Rectal smooth muscle tissue (tissue), 1 donor: ENCODE results near the gene FUZ.

Source experiments
- H3K27ac ChIP-seq: one replicate; pipeline ENCODE4 v1.7.0; 2013; ENCODE audit warnings: low read depth, low read length, inconsistent platforms
- H3K27me3 ChIP-seq: one replicate; pipeline ENCODE4 v1.7.0; 2013; ENCODE audit warnings: low read length; ENCODE audit not compliant: control insufficient read depth, insufficient read depth
- H3K36me3 ChIP-seq: one replicate; pipeline ENCODE4 v1.7.0; 2013; ENCODE audit warnings: low read length; ENCODE audit not compliant: control insufficient read depth, insufficient read depth
- H3K4me1 ChIP-seq: one replicate; pipeline ENCODE4 v1.7.0; 2013; ENCODE audit warnings: low read length; ENCODE audit not compliant: control insufficient read depth, insufficient read depth
- H3K4me3 ChIP-seq: one replicate; pipeline ENCODE4 v1.7.0; 2013; ENCODE audit warnings: low read length
- H3K9ac ChIP-seq: one replicate; pipeline ENCODE4 v1.7.0; 2013; ENCODE audit warnings: low read length

FUZ gene, protein sequence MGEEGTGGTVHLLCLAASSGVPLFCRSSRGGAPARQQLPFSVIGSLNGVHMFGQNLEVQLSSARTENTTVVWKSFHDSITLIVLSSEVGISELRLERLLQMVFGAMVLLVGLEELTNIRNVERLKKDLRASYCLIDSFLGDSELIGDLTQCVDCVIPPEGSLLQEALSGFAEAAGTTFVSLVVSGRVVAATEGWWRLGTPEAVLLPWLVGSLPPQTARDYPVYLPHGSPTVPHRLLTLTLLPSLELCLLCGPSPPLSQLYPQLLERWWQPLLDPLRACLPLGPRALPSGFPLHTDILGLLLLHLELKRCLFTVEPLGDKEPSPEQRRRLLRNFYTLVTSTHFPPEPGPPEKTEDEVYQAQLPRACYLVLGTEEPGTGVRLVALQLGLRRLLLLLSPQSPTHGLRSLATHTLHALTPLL

DNA sequence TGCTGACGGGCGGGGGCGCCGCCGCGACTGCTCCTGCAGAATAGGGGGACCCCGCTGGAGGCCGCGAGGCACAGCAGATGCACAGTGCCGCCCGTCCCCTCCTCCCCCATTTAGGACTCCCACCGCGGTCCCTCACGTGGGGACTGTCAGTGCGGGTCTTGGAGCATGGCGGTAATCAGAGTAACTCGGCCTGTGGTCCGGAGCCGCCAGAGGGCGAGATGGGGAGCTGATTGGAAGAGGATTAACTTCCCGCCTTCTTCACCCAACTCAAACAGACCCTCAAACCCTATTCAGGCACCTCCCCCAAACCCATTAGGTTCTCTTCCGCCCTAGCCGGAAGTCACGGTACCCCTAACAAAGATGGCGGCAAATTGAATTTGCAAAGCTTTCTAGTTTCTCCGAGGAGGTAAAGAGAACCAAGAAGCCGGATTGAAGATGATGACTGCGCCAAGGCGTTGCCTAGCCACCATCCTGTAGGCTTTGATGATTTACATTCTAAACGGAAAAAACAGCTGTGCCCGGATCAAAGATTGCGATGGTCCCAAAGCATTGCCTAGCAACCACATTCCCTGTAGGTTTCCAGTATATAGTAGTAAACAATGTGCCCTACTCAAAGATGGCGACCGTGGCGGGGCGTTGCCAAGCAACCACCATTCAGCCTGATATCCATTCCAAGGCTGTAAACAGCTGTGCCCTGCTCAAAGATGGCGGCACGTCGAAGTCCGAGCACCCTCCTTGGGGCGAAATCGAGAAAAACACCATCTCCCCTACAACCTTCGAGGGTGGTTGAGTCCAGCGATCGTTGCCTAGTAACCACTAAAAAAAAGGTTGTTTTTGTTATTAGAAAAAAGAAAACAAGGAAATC, at the start of gene FUZ:
FUZ (minus strand) TSS at position 296 of the 865 bp plus-strand sequence; CDS start at position 110, 186 bp downstream.
- Histone ChIP-seq H3K36me3 (no peaks in the 10 kb centered on the region), H3K4me1 (peaks cover 10% of the 10 kb centered on the region), H3K4me3 (peak within 1 kb of the TSS; percentile 81), H3K9ac (peak within 1 kb of the TSS; percentile 25), H3K27ac (peak within 1 kb of the TSS; percentile 82), H3K27me3 (no peaks in the 10 kb centered on the region)

DNA sequence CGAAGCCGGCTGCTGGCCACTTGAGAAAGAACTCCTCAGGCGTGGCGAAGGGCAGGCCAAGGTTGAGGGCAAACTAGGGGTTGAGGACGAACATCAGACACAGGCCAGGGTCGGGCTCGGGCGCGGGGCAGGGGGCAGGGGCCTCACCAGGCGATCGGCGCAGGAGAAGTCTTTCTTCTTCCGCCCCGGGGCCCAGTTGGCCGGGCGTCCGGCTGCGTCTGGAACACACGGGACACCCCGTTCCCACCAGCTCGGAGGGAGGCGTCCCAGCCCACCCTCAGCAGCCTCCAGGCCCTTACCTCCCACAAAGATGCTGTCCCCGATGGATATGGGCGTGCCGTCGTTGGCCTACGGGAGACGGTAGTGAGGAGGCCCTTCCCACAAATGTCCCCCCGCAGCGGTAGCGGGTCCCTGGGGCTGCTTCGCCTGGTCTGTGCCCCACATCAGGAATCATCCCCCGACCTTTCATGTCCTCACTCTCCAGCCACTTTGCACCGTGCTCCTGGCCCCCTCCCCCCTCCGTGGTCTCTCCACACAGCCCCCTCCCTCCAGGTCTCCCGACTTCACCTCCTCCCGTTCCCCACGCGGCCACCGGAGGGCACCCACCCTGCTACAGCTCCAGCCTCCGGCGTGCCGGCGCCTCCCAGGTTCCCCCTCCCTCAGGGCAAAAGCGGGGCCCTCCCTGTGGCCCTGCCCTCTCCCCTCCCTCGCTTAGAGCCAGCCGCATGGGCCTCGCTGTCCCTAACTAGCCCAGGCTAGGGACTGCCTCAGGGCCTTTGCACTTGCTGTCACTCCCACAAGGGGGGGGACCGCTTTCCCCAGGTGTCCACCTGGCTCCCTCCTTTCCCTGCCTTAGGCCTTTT, 49.5 kb upstream of the FUZ start:
- Histone ChIP-seq H3K27me3 (no peaks in the 10 kb centered on the region), H3K4me3 (no peak overlapping the region), H3K36me3 (peaks cover 25% of the 10 kb centered on the region), H3K4me1 (no peaks in the 10 kb centered on the region), H3K9ac (no peak overlapping the region), H3K27ac (no peak overlapping the region)

DNA sequence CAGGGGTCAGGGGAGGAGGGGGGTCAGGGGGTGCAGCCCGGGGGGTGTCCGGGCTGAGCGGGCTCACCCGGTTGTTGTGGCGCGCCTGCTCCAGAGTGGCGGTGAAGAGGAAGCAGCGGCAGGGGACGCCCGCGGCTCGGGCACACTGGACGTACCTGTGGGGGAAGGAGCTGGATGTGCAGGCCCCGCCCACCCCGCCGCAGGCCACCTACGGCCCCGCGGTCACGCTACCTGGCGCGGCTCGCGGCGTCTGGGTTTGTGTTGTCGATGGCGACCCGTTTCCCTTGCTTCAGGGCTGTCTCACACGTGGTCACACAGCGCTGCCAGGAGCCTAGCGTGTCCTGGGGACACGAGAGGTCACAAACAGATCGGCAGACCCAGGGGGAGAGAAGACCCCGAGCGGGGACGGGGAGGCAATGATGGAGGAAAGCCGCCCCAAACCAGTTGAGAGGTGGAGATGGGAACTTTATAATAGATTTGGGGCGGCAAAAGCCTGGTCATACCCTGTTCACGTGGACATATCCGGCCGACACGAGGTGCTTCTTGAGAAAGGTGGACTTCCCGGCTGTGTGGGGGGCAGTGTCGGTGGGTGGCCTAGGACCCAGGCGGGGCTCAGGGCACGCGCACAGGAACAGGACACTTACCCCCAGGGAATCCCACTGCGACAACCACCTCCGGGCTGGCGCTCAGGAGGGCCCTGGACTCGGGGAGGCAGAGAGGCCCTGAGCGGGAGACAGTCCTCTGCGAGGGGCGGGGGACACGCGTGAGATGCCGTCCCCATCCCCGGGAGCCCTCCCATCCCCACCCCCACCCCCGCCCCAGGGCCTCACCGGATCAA, 48.7 kb upstream of the FUZ start:
- H3K4me3 ChIP-seq, result no peak overlapping the region
- no peaks in the 10 kb centered on the region for H3K27me3 ChIP-seq
- no peak overlapping the region for H3K9ac ChIP-seq
- peaks cover 32% of the 10 kb centered on the region for H3K36me3 ChIP-seq
- H3K4me1 ChIP-seq, result no peaks in the 10 kb centered on the region
- H3K27ac ChIP-seq, result no peak overlapping the region

DNA sequence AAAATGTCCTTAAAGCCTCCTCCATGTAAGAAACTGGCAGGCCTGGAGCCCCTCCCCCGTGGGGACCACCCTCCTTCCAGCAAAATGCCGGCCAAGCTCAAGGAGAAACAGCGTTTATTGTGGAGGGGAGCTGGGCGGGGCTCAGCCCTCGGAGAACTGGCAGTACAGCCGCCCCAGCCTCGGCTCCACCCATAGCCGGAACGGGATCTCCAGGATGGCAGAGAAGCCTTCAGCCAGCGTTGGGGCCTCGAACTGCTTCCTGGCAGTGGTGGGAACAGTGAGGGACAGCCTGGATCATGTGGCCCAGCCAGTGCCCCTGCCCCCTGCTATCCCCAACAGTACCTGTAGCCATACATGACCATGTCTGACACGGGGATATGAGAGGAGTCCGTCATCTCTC, 48.0 kb upstream of the FUZ start:
- H3K4me3 ChIP-seq, result no peak overlapping the region
- no peaks in the 10 kb centered on the region for H3K4me1 ChIP-seq
- peak overlapping the region; percentile 45 for H3K27ac ChIP-seq
- H3K36me3 ChIP-seq, result peaks cover 34% of the 10 kb centered on the region
- no peaks in the 10 kb centered on the region for H3K27me3 ChIP-seq
- H3K9ac ChIP-seq, result no peak overlapping the region

DNA sequence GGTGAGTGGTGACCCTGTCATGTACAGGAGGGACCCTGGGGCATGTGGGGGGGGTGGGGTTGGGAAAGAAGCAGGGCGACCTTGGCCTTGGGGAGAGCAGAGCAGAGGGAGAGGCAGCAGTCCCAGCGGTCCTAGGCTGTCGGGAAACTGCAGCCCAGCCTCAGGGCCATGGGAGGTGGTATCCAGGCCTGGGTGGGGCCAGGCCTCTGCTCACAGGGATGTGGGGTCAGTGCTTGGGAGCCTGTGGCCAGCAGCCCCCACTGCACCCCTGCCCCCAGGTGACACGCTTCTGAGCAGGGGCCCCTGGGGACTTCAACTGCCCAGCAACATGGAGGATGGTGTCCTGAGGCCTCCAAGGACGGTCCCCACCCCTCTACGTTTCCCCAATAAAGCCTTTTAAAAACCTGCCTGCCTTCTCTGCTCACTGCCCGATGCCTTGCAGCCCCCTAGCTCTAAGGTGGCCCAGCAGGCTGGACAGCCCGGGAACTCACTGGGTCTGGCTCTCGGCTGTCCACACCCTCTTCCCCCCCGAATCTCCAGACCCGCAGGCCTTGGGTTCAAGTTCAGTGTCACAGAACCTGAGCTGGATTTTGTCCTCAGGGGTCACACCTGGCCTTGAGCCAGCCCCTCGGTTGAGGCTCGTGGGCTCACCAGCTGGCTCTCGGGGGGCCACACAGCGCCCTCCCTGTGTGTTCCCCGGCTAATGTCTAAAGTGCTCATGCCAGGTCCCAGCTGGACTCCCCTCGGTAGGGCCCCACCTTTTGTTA, 47.4 kb upstream of the FUZ start:
- Histone ChIP-seq H3K27ac (peak overlapping the region; percentile 45), H3K9ac (no peak overlapping the region), H3K4me1 (no peaks in the 10 kb centered on the region), H3K4me3 (no peak overlapping the region), H3K36me3 (peaks cover 34% of the 10 kb centered on the region), H3K27me3 (no peaks in the 10 kb centered on the region)

DNA sequence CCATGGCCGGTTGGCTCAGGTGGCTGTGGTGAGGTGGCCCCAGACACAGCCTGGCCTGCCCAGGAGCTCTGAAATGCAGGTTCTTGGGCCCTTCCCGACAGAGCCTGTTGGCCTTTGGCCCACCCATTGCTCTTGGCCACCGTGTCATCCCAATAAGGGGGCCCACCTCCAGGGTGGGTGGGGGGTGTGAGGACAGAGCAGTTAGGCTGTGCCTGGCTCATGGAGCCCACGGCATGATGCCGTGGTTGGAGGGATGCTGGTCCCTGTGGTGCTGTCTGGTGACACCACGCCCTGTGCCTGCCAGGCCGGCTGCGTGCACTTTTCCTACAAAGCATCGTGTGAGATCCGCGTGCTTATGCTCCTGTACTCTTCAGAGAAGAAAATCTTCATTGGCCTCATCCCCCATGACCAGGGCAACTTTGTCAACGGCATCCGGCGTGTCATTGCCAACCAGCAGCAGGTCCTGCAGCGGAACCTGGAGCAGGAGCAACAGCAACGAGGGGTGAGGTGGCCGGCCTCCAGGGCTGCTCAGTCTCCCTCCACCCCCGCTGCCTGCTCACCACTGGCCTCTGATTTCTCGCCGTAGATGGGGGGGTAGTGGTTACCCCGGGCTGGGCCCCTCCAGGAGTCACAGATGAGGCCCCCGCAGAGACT, 46.7 kb upstream of the FUZ start:
- no peak overlapping the region for H3K4me3 ChIP-seq

DNA sequence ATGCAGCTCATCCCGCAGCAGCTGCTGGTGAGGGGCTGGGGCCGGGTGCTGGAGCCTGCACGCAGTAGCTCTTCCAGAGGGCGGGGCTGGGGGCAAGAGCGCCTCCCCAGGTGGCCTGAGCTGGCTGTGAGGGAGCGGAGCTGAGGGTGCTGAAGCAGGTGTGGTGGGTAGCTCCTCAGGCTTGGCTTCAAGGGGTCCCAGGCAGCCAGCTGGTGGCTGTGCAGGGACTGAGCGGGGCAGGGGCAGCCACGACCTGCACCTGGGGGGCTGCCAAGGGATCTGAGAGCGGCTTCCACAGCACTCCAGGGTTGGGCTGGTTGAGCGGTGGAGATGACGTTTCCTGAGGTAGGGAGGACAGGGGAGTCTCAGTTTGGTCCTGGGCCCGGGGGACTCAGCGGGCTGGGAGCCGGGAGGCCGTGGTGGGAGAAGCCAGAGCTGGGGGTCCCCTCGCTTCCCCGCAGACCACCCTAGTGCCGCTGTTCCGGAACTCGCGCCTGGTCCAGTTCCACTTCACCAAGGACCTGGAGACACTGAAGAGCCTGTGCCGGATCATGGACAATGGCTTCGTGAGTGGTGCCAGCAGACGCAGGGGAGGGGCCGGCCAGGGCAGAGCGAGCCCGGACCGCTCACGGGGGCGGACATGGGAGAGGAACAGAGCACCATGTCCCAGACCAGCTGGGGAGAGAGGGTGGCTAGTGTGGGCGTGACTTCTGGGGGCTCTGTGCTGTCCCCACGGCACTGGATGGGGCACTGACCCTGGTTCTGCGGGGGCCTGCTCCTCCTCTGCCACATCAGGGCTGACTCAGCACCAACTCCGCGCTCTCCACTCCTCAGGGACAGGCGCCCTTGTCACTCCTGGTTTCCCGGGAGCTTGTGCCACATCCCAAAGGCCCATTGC, 45.2 kb upstream of the FUZ start:
- peaks cover 26% of the 10 kb centered on the region for H3K36me3 ChIP-seq
- H3K27me3 ChIP-seq, result no peaks in the 10 kb centered on the region
- peaks cover 2% of the 10 kb centered on the region for H3K4me1 ChIP-seq
- no peak overlapping the region for H3K27ac ChIP-seq
- no peak overlapping the region for H3K9ac ChIP-seq
- H3K4me3 ChIP-seq, result no peak overlapping the region

More for the DNA sequence above, 46.7 kb upstream of the FUZ start:
- Histone ChIP-seq H3K27me3 (no peaks in the 10 kb centered on the region), H3K4me1 (no peaks in the 10 kb centered on the region), H3K36me3 (peaks cover 32% of the 10 kb centered on the region), H3K9ac (no peak overlapping the region), H3K27ac (no peak overlapping the region)

DNA sequence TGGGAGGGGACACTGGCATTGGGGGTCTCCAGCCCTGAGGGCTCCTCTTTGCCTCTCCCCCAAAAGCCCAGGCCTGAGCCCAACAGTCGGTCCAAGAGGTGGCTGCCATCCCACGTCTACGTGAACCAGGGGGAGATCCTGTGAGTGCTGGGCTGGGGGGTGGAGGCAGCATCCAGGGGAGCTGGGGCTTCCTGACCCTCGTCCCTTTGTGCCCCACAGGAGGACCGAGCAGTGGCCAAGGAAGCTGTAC, 44.7 kb upstream of the FUZ start:
- H3K9ac ChIP-seq, result no peak overlapping the region
- H3K36me3 ChIP-seq, result peaks cover 26% of the 10 kb centered on the region

DNA sequence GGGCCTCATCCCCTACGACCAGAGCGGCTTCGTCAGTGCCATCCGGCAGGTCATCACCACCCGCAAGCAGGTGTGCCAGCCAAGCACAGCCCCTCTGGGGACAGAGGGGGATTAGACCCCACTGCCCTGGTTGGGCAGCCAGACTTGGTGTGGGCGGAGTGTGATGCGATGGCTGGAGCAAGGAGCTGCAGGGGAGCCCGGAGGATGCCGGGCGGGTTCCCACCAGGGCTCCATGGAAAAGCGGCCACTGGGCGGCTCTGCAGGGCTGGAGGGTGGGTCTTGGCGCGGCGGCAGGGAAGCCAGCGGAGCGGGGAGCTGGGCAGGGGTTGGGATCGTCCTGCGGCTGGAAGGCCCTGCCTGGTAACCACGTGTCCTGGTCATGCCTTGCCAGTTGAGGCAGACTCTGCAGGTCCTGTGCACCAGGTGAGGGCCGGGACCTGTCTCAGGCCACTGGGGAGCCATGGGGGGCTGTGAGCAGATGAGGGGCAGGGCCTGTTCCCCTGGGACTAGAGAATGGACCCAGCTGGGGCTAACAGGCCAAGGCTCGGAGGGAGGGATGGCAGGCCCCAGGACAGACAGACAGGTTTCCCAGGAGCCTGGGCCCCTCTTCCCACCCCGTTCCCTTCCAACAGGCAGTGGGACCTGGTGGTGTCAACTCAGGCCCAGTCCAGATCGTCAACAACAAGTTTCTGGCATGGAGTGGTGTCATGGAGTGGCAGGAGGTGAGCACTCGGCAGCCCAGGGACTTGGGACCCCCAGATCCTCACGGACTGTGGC, 44.2 kb upstream of the FUZ start:
- Histone ChIP-seq H3K4me1 (peaks cover 8% of the 10 kb centered on the region), H3K9ac (no peak overlapping the region), H3K27me3 (no peaks in the 10 kb centered on the region), H3K27ac (no peak overlapping the region), H3K4me3 (no peak overlapping the region), H3K36me3 (peaks cover 26% of the 10 kb centered on the region)

More for the DNA sequence above, 44.7 kb upstream of the FUZ start:
- Histone ChIP-seq H3K27ac (no peak overlapping the region), H3K4me3 (no peak overlapping the region), H3K27me3 (no peaks in the 10 kb centered on the region), H3K4me1 (peaks cover 3% of the 10 kb centered on the region)
